IMR-90 (cell line): ENCODE measurements around the gene UNK. TPM values are rescaled to one million over a fixed set of nuclear protein-coding genes. Genes with fewer than 3 reads are reported as not detected.

Source experiments
- ATAC-seq: fragments of 200-7000 bp; cut with Tn5 transposase; 2 replicates; pipeline ENCODE4 v1.9.1; 2020; ENCODE audit warnings: low read depth, mild to moderate bottlenecking, moderate library complexity
- BruUV-seq: library from RNA; stranded (reverse); fragments of 400-500 nt; replicated peaks from 2 replicates; lab custom pipeline; 2021; lab: Mats Ljungman, UMichigan
- CTCF ChIA-PET: fragments of 300-600 bp; formaldehyde crosslinking; extraction: SDS; loops from one replicate; lab custom pipeline; 2021; ENCODE audit warnings: antibody characterized with exemption; lab: Yijun Ruan, JAX
- POLR2A ChIA-PET: fragments of 300-600 bp; sonication (Branson Sonifier 250); formaldehyde crosslinking; loops from one replicate; lab custom pipeline; 2022; ENCODE audit warnings: antibody characterized with exemption; ENCODE audit not compliant: unreplicated experiment; lab: Charles Lee
- DNase-seq: peaks from one replicate; pipeline ENCODE4 v3.0.0; 2013
- H2AFZ ChIP-seq: replicated peaks from 2 replicates; pipeline ENCODE3; 2013; ENCODE audit warnings: low read length, mild to moderate bottlenecking; ENCODE audit not compliant: poor library complexity
- H2AK5ac ChIP-seq: 2 replicates; pipeline ENCODE4 v1.6.1; 2013; ENCODE audit warnings: low read depth, low read length, inconsistent platforms
- H2AK9ac ChIP-seq: replicated peaks from 2 replicates; pipeline ENCODE3; 2013; ENCODE audit warnings: mild to moderate bottlenecking, low read depth, low read length, moderate library complexity; ENCODE audit not compliant: poor library complexity
- H2BK120ac ChIP-seq: 2 replicates; pipeline ENCODE4 v1.6.1; 2013; ENCODE audit warnings: low read depth, low read length, inconsistent platforms
- H2BK15ac ChIP-seq: 3 replicates; pipeline ENCODE4 v1.6.1; 2013; ENCODE audit warnings: low read depth, low read length, inconsistent platforms
- H2BK20ac ChIP-seq: 2 replicates; pipeline ENCODE4 v1.6.1; 2013; ENCODE audit warnings: low read depth, mild to moderate bottlenecking, inconsistent platforms, low read length, moderate library complexity
- H2BK5ac ChIP-seq: 2 replicates; pipeline ENCODE4 v1.6.1; 2013; ENCODE audit warnings: mild to moderate bottlenecking, low read depth, low read length, inconsistent platforms; ENCODE audit not compliant: poor library complexity, severe bottlenecking
- H3K14ac ChIP-seq: replicated peaks from 2 replicates; pipeline ENCODE4 v1.6.1; 2013; ENCODE audit warnings: low read depth, low read length, inconsistent platforms
- H3K18ac ChIP-seq: 2 replicates; pipeline ENCODE4 v1.6.1; 2013; ENCODE audit warnings: low read depth, low read length, control low read depth
- H3K23ac ChIP-seq: 2 replicates; pipeline ENCODE4 v1.6.1; 2013; ENCODE audit warnings: low read depth, low read length, inconsistent platforms
- H3K27ac ChIP-seq: 2 replicates; pipeline ENCODE4 v1.5.1; 2013; ENCODE audit warnings: mild to moderate bottlenecking, control low read depth, low read length; ENCODE audit not compliant: insufficient read depth
- H3K27me3 ChIP-seq: 2 replicates; pipeline ENCODE4 v1.6.1; 2013; ENCODE audit warnings: low read length; ENCODE audit not compliant: control insufficient read depth, insufficient read depth
- H3K36me3 ChIP-seq: 2 replicates; pipeline ENCODE4 v1.6.1; 2013; ENCODE audit warnings: low read length, mixed read lengths; ENCODE audit not compliant: control insufficient read depth, insufficient read depth
- H3K4ac ChIP-seq: 2 replicates; pipeline ENCODE4 v1.6.1; 2013; ENCODE audit warnings: low read depth, low read length, inconsistent platforms
- H3K4me1 ChIP-seq: 2 replicates; pipeline ENCODE4 v1.6.1; 2013; ENCODE audit warnings: low read length, mixed read lengths; ENCODE audit not compliant: control insufficient read depth, insufficient read depth
- H3K4me2 ChIP-seq: 2 replicates; pipeline ENCODE4 v1.6.1; 2013; ENCODE audit warnings: low read depth, mild to moderate bottlenecking, control low read depth, low read length, moderate library complexity
- H3K4me3 ChIP-seq: 2 replicates; pipeline ENCODE4 v1.5.1; 2013; ENCODE audit warnings: low read depth, mild to moderate bottlenecking, control low read depth, low read length, moderate library complexity; ENCODE audit not compliant: insufficient read depth
- H3K56ac ChIP-seq: 2 replicates; pipeline ENCODE4 v1.6.1; 2013; ENCODE audit warnings: low read length, inconsistent platforms; ENCODE audit not compliant: insufficient read depth; ENCODE audit errors: extremely low read depth
- H3K79me1 ChIP-seq, 2 experiments: 2 replicates each; pipeline ENCODE4 v1.6.1; 2013; ENCODE audit warnings: low read length in 2 of 2, inconsistent platforms in 1 of 2, low read depth in 1 of 2
- H3K9ac ChIP-seq: 2 replicates; pipeline ENCODE4 v1.6.1; 2013; ENCODE audit warnings: low read depth, low read length, control low read depth
- H3K9me1 ChIP-seq: 2 replicates; pipeline ENCODE4 v1.6.1; 2013; ENCODE audit warnings: low read length, inconsistent platforms; ENCODE audit not compliant: insufficient read depth
- H3K9me3 ChIP-seq: 2 replicates; pipeline ENCODE4 v1.6.1; 2013; ENCODE audit warnings: low read length; ENCODE audit not compliant: control insufficient read depth, insufficient read depth
- H4K20me1 ChIP-seq: 2 replicates; pipeline ENCODE4 v1.6.1; 2013; ENCODE audit warnings: low read length, inconsistent platforms; ENCODE audit not compliant: insufficient read depth
- H4K5ac ChIP-seq: 2 replicates; pipeline ENCODE4 v1.6.1; 2013; ENCODE audit warnings: mild to moderate bottlenecking, low read depth, low read length, control low read depth
- H4K8ac ChIP-seq, 2 experiments: 2 replicates each; pipeline ENCODE4 v1.6.1; 2013; ENCODE audit warnings: low read depth in 2 of 2, low read length in 2 of 2, control low read depth in 1 of 2, inconsistent platforms in 1 of 2
- H4K91ac ChIP-seq: 2 replicates; pipeline ENCODE4 v1.6.1; 2013; ENCODE audit warnings: low read depth, low read length, inconsistent platforms; ENCODE audit not compliant: insufficient read depth
- BHLHE40 ChIP-seq: fragments of 150-350 bp; IDR thresholded peaks from 2 replicates; pipeline ENCODE4 v1.6.1; 2016; ENCODE audit warnings: mild to moderate bottlenecking, low read depth, low read length
- CEBPB ChIP-seq: IDR thresholded peaks from 2 replicates; pipeline ENCODE4 v1.6.1; 2012; ENCODE audit warnings: low read depth, low read length, improper control_type of control experiment
- ELK1 ChIP-seq: fragments of 150-350 bp; IDR thresholded peaks from 2 replicates; pipeline ENCODE4 v1.6.1; 2016; ENCODE audit warnings: low read depth, mild to moderate bottlenecking, low read length, moderate library complexity, borderline replicate concordance
- MAFK ChIP-seq: IDR thresholded peaks from 2 replicates; pipeline ENCODE4 v1.6.1; 2012; ENCODE audit warnings: low read depth, low read length, improper control_type of control experiment
- NFE2L2 ChIP-seq: fragments of 150-350 bp; IDR thresholded peaks from 2 replicates; pipeline ENCODE4 v1.6.1; 2016; ENCODE audit warnings: low read depth, mild to moderate bottlenecking, low read length
- POLR2A ChIP-seq: IDR thresholded peaks from 2 replicates; pipeline ENCODE4 v1.6.1; 2012; ENCODE audit warnings: mild to moderate bottlenecking, low read depth, low read length
- RAD21 ChIP-seq: IDR thresholded peaks from 2 replicates; pipeline ENCODE4 v1.6.1; 2012; ENCODE audit warnings: low read length, improper control_type of control experiment
- RFX5 ChIP-seq: IDR thresholded peaks from 2 replicates; pipeline ENCODE4 v1.8.0; 2012; ENCODE audit warnings: low read depth, mild to moderate bottlenecking, low read length, moderate library complexity
- USF2 ChIP-seq: fragments of 150-350 bp; IDR thresholded peaks from 2 replicates; pipeline ENCODE4 v1.6.1; 2017; ENCODE audit warnings: mild to moderate bottlenecking, antibody characterized with exemption, low read length, low read depth
- WGBS, 2 experiments: methylation state at CpG; one replicate each; pipeline versions ENCODE4 v1.1.5 to v1.1.7; 2013; ENCODE audit warnings: missing lambda C conversion rate in 2 of 2; ENCODE audit not compliant: insufficient read length in 1 of 2; ENCODE audit errors: extremely low coverage in 2 of 2; 5-methylcytosine and 5-hydroxymethylcytosine counted together
- dilution Hi-C: fragments of 300-500 bp; cut with HindIII; formaldehyde crosslinking; loops from one replicate; pipeline ENCODE4 v1.14.3; 2018; ENCODE audit warnings: low sequenced_read_pairs; ENCODE audit not compliant: unreplicated experiment
- in situ Hi-C: fragments of 300-500 bp; cut with MboI; formaldehyde crosslinking; loops from 3 replicates; pipeline ENCODE4 v1.14.3; 2019; ENCODE audit warnings: low sequenced_read_pairs, inconsistent platforms, mixed read lengths
- intact Hi-C: fragments of 100-400 bp; cut with micrococcal nuclease; formaldehyde crosslinking; loops from 2 replicates; pipeline ENCODE4 v1.10.0; 2022
- polyA plus RNA-seq, 3 experiments: library from polyadenylated mRNA; depleted of rRNA; stranded (reverse); fragments of >200 nt; gene quantifications; 2 replicates each; pipeline ENCODE4 v1.2.3, GENCODE V29; 2012; ENCODE audit warnings: low replicate concordance in 1 of 3
- total RNA-seq: library from RNA; depleted of rRNA; stranded (reverse); fragments of >200 nt; gene quantifications from 2 replicates; pipeline ENCODE4 v1.2.3, GENCODE V29; 2012

The UNK gene
- total and polyA plus RNA-seq, 2 of the 4 experiments (the other 2 are of a cell fraction), result 15.4 to 17.3 TPM

- Histone ChIP-seq H3K14ac (no peak overlapping the region), H3K27me3 (peaks cover 3% of the 10 kb centered on the region), H2BK20ac (no peak overlapping the region), H3K79me1 (no peaks in the 10 kb centered on the region), H4K91ac (no peak overlapping the region), H4K5ac (no peak overlapping the region), H3K9me1 (no peaks in the 10 kb centered on the region), H2AFZ (peak overlapping the region; percentile 0), H2BK5ac (no peak overlapping the region), H3K4me3 (no peak overlapping the region), H3K27ac (no peak overlapping the region), H3K4me1 (no peaks in the 10 kb centered on the region), H2BK120ac (no peak overlapping the region), H3K56ac (no peak overlapping the region), H3K36me3 (no peaks in the 10 kb centered on the region), H3K23ac (no peak overlapping the region), H2BK15ac (no peak overlapping the region), H3K9me3 (no peaks in the 10 kb centered on the region), H3K9ac (no peak overlapping the region), H4K8ac (no peak overlapping the region), H3K4ac (no peak overlapping the region), H2AK9ac (peak overlapping the region; percentile 42), H3K4me2 (no peak overlapping the region), H4K20me1 (no peaks in the 10 kb centered on the region), H3K18ac (no peak overlapping the region), H2AK5ac (no peak overlapping the region)
- 84% methylated on average over 13 of the region's 26 CpGs; no CpG with 5 or more reads in 1 of the 2 experiments for WGBS, 2 experiments
- TF ChIP-seq RFX5, result no peak
- TF ChIP-seq USF2, result no peak
- TF ChIP-seq ELK1, result no peak
- TF ChIP-seq MAFK, result no peak
- no peak for TF ChIP-seq RAD21
- no peak for TF ChIP-seq BHLHE40
- no peak for TF ChIP-seq POLR2A
- no peak for TF ChIP-seq CEBPB
- TF ChIP-seq NFE2L2, result no peak
- ATAC-seq, result no peak
- ChIA-PET CTCF (no interaction called here), POLR2A (no interaction called here)
- no peak for DNase-seq
- intact Hi-C loops, result no loop called here
- in situ Hi-C loops, result no loop called here
- BruUV-seq, result no TSS peak
- dilution Hi-C loops, result no loop called here
Observed at GRCh38 chr17:75736173-75736835, 48.3 kb upstream of the UNK start.
